ENCODE results near the gene GFRA3. TPM values are rescaled to one million over a fixed set of nuclear protein-coding genes. Genes with fewer than 3 reads are reported as not detected.

The GFRA3 gene
- total RNA-seq, 3 donors from 2014 or later: 0.77 to 2.4 (median 1.1) TPM

GRCh38 chr5:138289296-138289695 lies 14.9 kb upstream of the GFRA3 start:
- TF ChIP-seq CTCF (IDR thresholded peaks at IDR 0.05): no peak
- intact Hi-C loops (cut with DNase I, micrococcal nuclease): no loop called here
- DNase-seq: no peak
- no peaks in the 10 kb centered on the region for H3K4me1 ChIP-seq (ENCODE audit: low read depth)
- no peak overlapping the region for H3K4me3 ChIP-seq
- ATAC-seq: no peak
- H3K9me3 ChIP-seq: no peaks in the 10 kb centered on the region
- no peaks in the 10 kb centered on the region for H3K36me3 ChIP-seq (ENCODE audit: low read depth)

- intact Hi-C loops (cut with DNase I, micrococcal nuclease): no loop called here
- no peak overlapping the region for H3K4me3 ChIP-seq
- H3K9me3 ChIP-seq: no peaks in the 10 kb centered on the region
- ATAC-seq (no peak), DNase-seq (no peak)
- TF ChIP-seq CTCF (IDR thresholded peaks at IDR 0.05): no peak
- no peaks in the 10 kb centered on the region for H3K4me1 ChIP-seq (ENCODE audit: low read depth)
- no peaks in the 10 kb centered on the region for H3K36me3 ChIP-seq (ENCODE audit: low read depth)
Observed at GRCh38 chr5:138287246-138287645, 12.8 kb upstream of the GFRA3 start.

- intact Hi-C loops (cut with DNase I, micrococcal nuclease): no loop called here
- H3K36me3 ChIP-seq (ENCODE audit: low read depth): no peaks in the 10 kb centered on the region
- TF ChIP-seq CTCF (IDR thresholded peaks at IDR 0.05): no peak
- H3K4me3 ChIP-seq: no peak overlapping the region
- H3K9me3 ChIP-seq: no peaks in the 10 kb centered on the region
- no peaks in the 10 kb centered on the region for H3K4me1 ChIP-seq (ENCODE audit: low read depth)
- peak in 1 of 3 donors; percentile 26 for DNase-seq
- ATAC-seq: peak; percentile 64
Observed at GRCh38 chr5:138282920-138283742, 8.7 kb upstream of the GFRA3 start.

- ATAC-seq: no peak
- no peaks in the 10 kb centered on the region for H3K9me3 ChIP-seq
- no peaks in the 10 kb centered on the region for H3K4me1 ChIP-seq (ENCODE audit: low read depth)
- intact Hi-C loops (cut with DNase I, micrococcal nuclease): no loop called here
- DNase-seq: no peak
- no peaks in the 10 kb centered on the region for H3K36me3 ChIP-seq (ENCODE audit: low read depth)
- no peak for TF ChIP-seq CTCF (IDR thresholded peaks at IDR 0.05)
- H3K4me3 ChIP-seq: no peak overlapping the region
Observed at GRCh38 chr5:138280915-138281314, 6.5 kb upstream of the GFRA3 start.

- H3K36me3 ChIP-seq (ENCODE audit: low read depth): no peaks in the 10 kb centered on the region
- TF ChIP-seq CTCF (IDR thresholded peaks at IDR 0.05): no peak
- intact Hi-C loops (cut with DNase I, micrococcal nuclease): no loop called here
- H3K9me3 ChIP-seq: no peaks in the 10 kb centered on the region
- ATAC-seq (no peak), DNase-seq (no peak)
- peaks cover 6% of the 10 kb centered on the region for H3K4me1 ChIP-seq (ENCODE audit: low read depth)
- no peak overlapping the region for H3K4me3 ChIP-seq
Observed at GRCh38 chr5:138276402-138277054, 2.1 kb upstream of the GFRA3 start.

Data from mucosa of descending colon (tissue), 3 donors.